Mucosa of descending colon (tissue), 3 donors: Measurements from ENCODE around the gene RTBDN. TPM values are rescaled to one million over a fixed set of nuclear protein-coding genes. Genes with fewer than 3 reads are reported as not detected.
A peak's percentile ranks its signal among the peaks of the same experiment; 100 is the strongest.

Experiments used
- ATAC-seq: fragments of 200-7000 bp; cut with Tn5 transposase; one replicate; pipeline ENCODE4 v1.9.1; 2020; ENCODE audit warnings: mild to moderate bottlenecking, moderate library complexity
- DNase-seq, 3 donors: peaks; one replicate each; pipeline ENCODE4 v3.0.0-alpha.2; 2020
- H3K36me3 ChIP-seq: fragments of 200-600 bp; one replicate; pipeline ENCODE4 v1.8.0; 2021; ENCODE audit warnings: low read depth, mild to moderate bottlenecking
- H3K4me1 ChIP-seq: fragments of 200-600 bp; one replicate; pipeline ENCODE4 v1.8.0; 2021; ENCODE audit warnings: low read depth, mild to moderate bottlenecking
- H3K4me3 ChIP-seq: fragments of 200-600 bp; one replicate; pipeline ENCODE4 v1.8.0; 2021; ENCODE audit warnings: mild to moderate bottlenecking
- H3K9me3 ChIP-seq: fragments of 200-600 bp; one replicate; pipeline ENCODE4 v1.8.0; 2021; ENCODE audit warnings: mild to moderate bottlenecking
- CTCF ChIP-seq: fragments of 200-600 bp; IDR thresholded peaks from one replicate; pipeline ENCODE4 v1.8.0; 2022; ENCODE audit warnings: antibody characterized with exemption, mild to moderate bottlenecking
- intact Hi-C, 2 donors: fragments of 100-400 bp; cut with DNase I in 1 of 2; cut with micrococcal nuclease in 1 of 2; formaldehyde crosslinking; loops; one replicate each; pipeline versions ENCODE4 v1.11.0 to v1.11.1; 2022; cut with DNase I, micrococcal nuclease
- total RNA-seq, 3 donors: library from RNA; stranded (reverse); fragmentation: NEBNext Ultra II Directional in 2 of 3; extraction: Animal tissue kit (Norgen Biotek cat#: 25700) in 2 of 3; gene quantifications; one replicate each; pipeline versions ENCODE4 v1.2.1 to v1.2.4, GENCODE V29; 2021 to 2023
- donor health status: DM: no; HTN: no; CAD: no; lungs with moderate emphysema.
- donor health status: DM: no; HTN: no; CAD: no.
- donor health status: DM: no; HTN: yes; CAD: no.

RTBDN gene
- total RNA-seq, 3 donors from 2014 or later, result 0.87 to 1.7 TPM; not detected in 1

GRCh38 chr19:12786141-12786870, 48.1 kb downstream of the RTBDN start:
- intact Hi-C loops, result no loop called here
- H3K9me3 ChIP-seq, result no peaks in the 10 kb centered on the region
- no peak overlapping the region for H3K4me3 ChIP-seq
- ATAC-seq, result peak; percentile 11
- no peaks in the 10 kb centered on the region for H3K36me3 ChIP-seq
- H3K4me1 ChIP-seq, result peaks cover 68% of the 10 kb centered on the region
- peak; percentile 87 to 89 (median 89) for DNase-seq
- TF ChIP-seq CTCF, result no peak

DNA sequence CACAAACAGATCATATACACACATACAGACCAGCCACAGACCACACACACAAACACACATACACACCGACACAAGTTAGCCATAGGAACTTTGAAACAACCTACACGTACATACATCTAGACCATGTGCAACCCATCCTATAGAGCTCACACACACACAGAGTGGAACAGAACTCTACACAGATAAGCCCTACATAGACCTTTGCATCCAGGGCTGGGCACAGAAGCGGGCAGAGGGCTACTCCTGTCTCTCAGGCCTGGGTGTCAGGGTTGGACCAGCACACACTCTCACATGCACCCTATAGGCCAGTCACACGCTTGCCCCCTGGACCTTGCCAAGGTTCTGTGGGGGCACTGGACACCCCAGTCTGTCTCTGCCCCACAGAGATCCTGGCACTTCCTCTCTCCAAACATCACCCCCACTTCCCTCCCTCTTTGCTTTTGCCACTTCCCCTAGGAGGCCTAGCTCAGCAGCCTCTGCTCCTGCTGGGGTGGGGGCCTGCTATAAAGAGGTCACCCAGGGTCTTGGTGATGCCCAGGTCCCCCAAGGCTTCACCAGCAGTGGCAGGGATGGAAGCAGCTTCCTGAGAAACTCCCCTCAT, 48.8 kb downstream of the RTBDN start:
- no peak for TF ChIP-seq CTCF
- Histone ChIP-seq H3K4me3 (no peak overlapping the region), H3K36me3 (no peaks in the 10 kb centered on the region), H3K4me1 (peaks cover 65% of the 10 kb centered on the region), H3K9me3 (no peaks in the 10 kb centered on the region)
- DNase-seq, result peak in 2 of 3 donors; percentile 46 to 65
- no peak for ATAC-seq
- intact Hi-C loops, result no loop called here

DNA sequence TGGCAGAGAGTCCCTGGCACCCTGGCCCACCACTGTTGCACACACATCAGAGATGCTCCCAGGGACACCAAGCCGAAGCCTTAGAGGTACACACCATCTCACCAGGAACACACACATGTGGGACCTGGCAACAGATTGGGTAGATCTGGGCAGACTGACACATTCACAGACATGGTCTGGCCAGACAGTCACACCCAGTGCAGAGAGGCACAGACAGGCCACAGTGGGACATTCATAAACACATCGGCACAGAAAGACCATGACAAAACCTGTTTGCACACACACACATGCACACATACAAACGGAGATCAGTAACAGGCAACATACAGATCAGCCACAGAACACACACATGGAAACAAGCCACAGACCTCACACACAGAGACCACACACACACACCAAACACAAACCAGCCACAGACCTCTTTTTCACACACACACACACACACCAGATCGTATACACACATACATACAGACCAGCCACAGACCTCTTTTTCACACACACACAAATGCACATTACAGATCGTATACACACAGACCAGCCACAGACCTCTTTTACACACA, 49.4 kb downstream of the RTBDN start:
- H3K4me1 ChIP-seq, result peaks cover 62% of the 10 kb centered on the region
- ATAC-seq (no peak), DNase-seq (peak in 1 of 3 donors; percentile 46)
- TF ChIP-seq CTCF, result no peak
- intact Hi-C loops, result no loop called here
- H3K36me3 ChIP-seq, result no peaks in the 10 kb centered on the region
- no peak overlapping the region for H3K4me3 ChIP-seq
- no peaks in the 10 kb centered on the region for H3K9me3 ChIP-seq

- H3K9me3 ChIP-seq, result no peaks in the 10 kb centered on the region
- H3K4me3 ChIP-seq, result no peak overlapping the region
- no peak for ATAC-seq
- DNase-seq, result peak in 1 of 3 donors; percentile 29
- intact Hi-C loops, result no loop called here
- no peaks in the 10 kb centered on the region for H3K36me3 ChIP-seq
- no peak for TF ChIP-seq CTCF
- H3K4me1 ChIP-seq, result peaks cover 62% of the 10 kb centered on the region
These were observed 49.9 kb downstream of the RTBDN start for GRCh38 chr19:12784394-12784870.

DNA sequence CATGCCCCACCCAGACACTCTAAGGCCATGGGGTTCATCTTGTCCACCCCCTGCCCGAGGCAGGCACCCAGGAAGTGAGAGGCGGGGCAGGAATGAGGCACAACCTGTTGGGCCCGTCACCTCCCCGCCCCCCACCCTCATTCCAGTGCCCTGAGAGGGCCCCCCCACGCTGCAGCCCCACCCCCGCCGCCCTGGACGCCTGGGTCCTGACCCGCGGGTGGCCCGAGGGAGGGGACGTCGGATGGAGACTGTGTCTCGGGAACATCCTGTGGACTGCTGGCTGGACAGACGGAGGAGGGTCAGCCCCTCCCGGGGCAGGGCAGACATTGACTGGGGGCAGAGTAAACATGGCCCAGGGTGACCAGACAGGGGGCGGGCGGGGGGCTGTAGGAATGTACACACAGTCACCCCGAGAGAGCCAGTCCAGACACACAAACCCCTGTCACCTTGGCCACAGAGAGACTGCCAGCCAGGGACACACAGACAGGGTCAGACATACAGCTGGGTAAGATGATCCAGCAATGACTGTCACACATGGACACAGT, 50.5 kb downstream of the RTBDN start:
- Histone ChIP-seq H3K9me3 (no peaks in the 10 kb centered on the region), H3K4me3 (no peak overlapping the region), H3K36me3 (no peaks in the 10 kb centered on the region), H3K4me1 (peaks cover 66% of the 10 kb centered on the region)
- ATAC-seq, result no peak
- intact Hi-C loops, result no loop called here
- TF ChIP-seq CTCF, result no peak
- DNase-seq, result peak; percentile 58 to 82 (median 76)
